Measurements from ENCODE around the gene QTRT2. TPM values are rescaled to one million over a fixed set of nuclear protein-coding genes. Genes with fewer than 3 reads are reported as not detected.

The QTRT2 gene
- total RNA-seq, 1 donor from 2014 or later, result 7.6 TPM

- TF ChIP-seq POLR2A (IDR thresholded peaks at IDR 0.05) (no peak), CTCF (IDR thresholded peaks at IDR 0.05) (no peak), POLR2AphosphoS5 (IDR thresholded peaks at IDR 0.05; ENCODE audit: insufficient read depth in 1 of 2, low read depth in 1 of 2) (no peak)
- Histone ChIP-seq H3K9me3 (no peaks in the 10 kb centered on the region), H3K27me3 (no peaks in the 10 kb centered on the region), H3K4me1 (no peaks in the 10 kb centered on the region), H3K4me3 (no peak overlapping the region), H3K27ac (no peak overlapping the region), H3K36me3 (no peaks in the 10 kb centered on the region)
- DNase-seq (ENCODE audit: extremely low spot score in 2 of 2), result no peak
- intact Hi-C loops (cut with DNase I), result no loop called here
Observed at GRCh38 chr3:114126461-114126860, 69.9 kb downstream of the QTRT2 start.

- Histone ChIP-seq H3K27me3 (no peaks in the 10 kb centered on the region), H3K27ac (no peak overlapping the region), H3K9me3 (no peaks in the 10 kb centered on the region), H3K36me3 (no peaks in the 10 kb centered on the region), H3K4me1 (no peaks in the 10 kb centered on the region), H3K4me3 (no peak overlapping the region)
- no peak for DNase-seq (ENCODE audit: extremely low spot score in 2 of 2)
- intact Hi-C loops (cut with DNase I), result no loop called here
- no peak for TF ChIP-seq POLR2AphosphoS5 (IDR thresholded peaks at IDR 0.05; ENCODE audit: insufficient read depth in 1 of 2, low read depth in 1 of 2)
- no peak for TF ChIP-seq CTCF (IDR thresholded peaks at IDR 0.05)
- TF ChIP-seq POLR2A (IDR thresholded peaks at IDR 0.05), result no peak
Observed at GRCh38 chr3:114127517-114127916, 71.0 kb downstream of the QTRT2 start.

- Histone ChIP-seq H3K36me3 (no peaks in the 10 kb centered on the region), H3K4me3 (no peak overlapping the region), H3K27me3 (no peaks in the 10 kb centered on the region), H3K9me3 (no peaks in the 10 kb centered on the region), H3K27ac (no peak overlapping the region), H3K4me1 (no peaks in the 10 kb centered on the region)
- intact Hi-C loops (cut with DNase I), result no loop called here
- TF ChIP-seq POLR2AphosphoS5 (IDR thresholded peaks at IDR 0.05; ENCODE audit: insufficient read depth in 1 of 2, low read depth in 1 of 2) (no peak), POLR2A (IDR thresholded peaks at IDR 0.05) (no peak), CTCF (IDR thresholded peaks at IDR 0.05) (no peak)
- no peak for DNase-seq (ENCODE audit: extremely low spot score in 2 of 2)
Observed at GRCh38 chr3:114128231-114128630, 71.7 kb downstream of the QTRT2 start.

- H3K9me3 ChIP-seq, result no peaks in the 10 kb centered on the region
- TF ChIP-seq POLR2AphosphoS5 (IDR thresholded peaks at IDR 0.05; ENCODE audit: insufficient read depth in 1 of 2, low read depth in 1 of 2), result no peak
- H3K4me3 ChIP-seq, result no peak overlapping the region
- no peak for DNase-seq (ENCODE audit: extremely low spot score in 2 of 2)
- no peaks in the 10 kb centered on the region for H3K36me3 ChIP-seq
- H3K27me3 ChIP-seq, result no peaks in the 10 kb centered on the region
- no peak overlapping the region for H3K27ac ChIP-seq
- no peaks in the 10 kb centered on the region for H3K4me1 ChIP-seq
- intact Hi-C loops (cut with DNase I), result no loop called here
Observed at GRCh38 chr3:114128826-114129225, 72.3 kb downstream of the QTRT2 start.

GRCh38 chr3:114132500-114132899, 76.0 kb downstream of the QTRT2 start:
- H3K4me3 ChIP-seq, result no peak overlapping the region
- DNase-seq (ENCODE audit: extremely low spot score in 2 of 2), result no peak
- H3K36me3 ChIP-seq, result no peaks in the 10 kb centered on the region
- H3K9me3 ChIP-seq, result no peaks in the 10 kb centered on the region
- H3K27ac ChIP-seq, result no peak overlapping the region
- H3K4me1 ChIP-seq, result no peaks in the 10 kb centered on the region
- H3K27me3 ChIP-seq, result no peaks in the 10 kb centered on the region
- TF ChIP-seq POLR2A (IDR thresholded peaks at IDR 0.05), result no peak
- no peak for TF ChIP-seq POLR2AphosphoS5 (IDR thresholded peaks at IDR 0.05; ENCODE audit: insufficient read depth in 1 of 2, low read depth in 1 of 2)
- TF ChIP-seq CTCF (IDR thresholded peaks at IDR 0.05), result no peak
- intact Hi-C loops (cut with DNase I), result no loop called here

- intact Hi-C loops (cut with DNase I), result no loop called here
- Histone ChIP-seq H3K4me1 (no peaks in the 10 kb centered on the region), H3K27ac (no peak overlapping the region), H3K36me3 (no peaks in the 10 kb centered on the region), H3K27me3 (no peaks in the 10 kb centered on the region), H3K9me3 (no peaks in the 10 kb centered on the region), H3K4me3 (no peak overlapping the region)
- DNase-seq (ENCODE audit: extremely low spot score in 2 of 2), result no peak
- TF ChIP-seq CTCF (IDR thresholded peaks at IDR 0.05) (no peak), POLR2AphosphoS5 (IDR thresholded peaks at IDR 0.05; ENCODE audit: insufficient read depth in 1 of 2, low read depth in 1 of 2) (no peak), POLR2A (IDR thresholded peaks at IDR 0.05) (no peak)
Observed at GRCh38 chr3:114133947-114134346, 77.4 kb downstream of the QTRT2 start.
